CD4-positive, alpha-beta T cell treated with Interleukin-17A for 4 hours (primary cell): ENCODE data around the gene ING2.

Source experiments
- DNase-seq: peaks from one replicate; pipeline ENCODE4 v3.0.0-alpha.2; 2020; ENCODE audit warnings: mixed read lengths

The ING2 gene

DNA sequence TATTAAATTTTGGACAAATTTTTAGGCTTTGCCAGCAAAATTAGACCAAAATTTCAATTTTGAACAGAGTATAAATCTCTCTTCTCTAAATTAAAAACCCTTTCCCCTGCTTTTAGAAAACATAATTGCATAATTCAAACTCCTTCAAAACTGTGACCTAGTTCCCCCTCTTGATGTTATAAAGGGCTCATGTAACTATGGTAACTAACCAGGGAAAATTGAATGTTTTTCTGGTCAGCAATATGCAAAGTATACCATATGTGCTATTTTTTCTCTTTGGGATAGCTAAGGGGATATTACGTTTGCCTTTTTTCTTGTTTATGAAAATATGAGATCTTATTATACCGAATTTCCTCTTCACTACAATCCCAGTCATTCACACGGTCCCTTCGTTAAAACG is 5.1 kb upstream of the ING2 start:
- DNase-seq, result no peak

DNA sequence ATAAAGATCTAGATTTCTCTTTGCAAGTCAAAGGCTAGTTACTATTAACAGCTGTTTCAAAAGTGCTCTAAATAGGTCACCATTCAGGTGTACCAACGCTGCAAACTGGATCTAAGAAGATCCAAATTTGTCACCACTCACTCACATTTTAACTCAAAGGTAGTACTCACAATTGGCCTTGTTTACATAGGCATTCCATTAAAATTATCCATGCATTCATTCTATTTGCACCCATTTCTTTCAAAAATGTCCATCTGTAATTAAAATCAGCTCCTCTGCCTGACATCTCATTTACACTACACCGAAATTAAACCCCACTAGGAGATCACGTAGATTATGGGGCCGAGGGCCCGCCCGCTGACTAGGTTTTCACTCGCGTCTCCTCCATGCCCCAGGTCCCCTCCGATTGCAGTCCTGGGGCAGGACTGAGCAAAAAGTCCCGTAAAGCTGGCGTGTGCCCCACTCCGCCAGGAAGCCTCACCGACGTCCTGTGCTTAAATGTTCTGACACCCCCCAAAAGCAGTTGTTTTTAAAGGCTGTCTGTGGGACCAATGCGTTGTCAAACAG is 1.3 kb upstream of the ING2 start:
- DNase-seq, result no peak

DNA sequence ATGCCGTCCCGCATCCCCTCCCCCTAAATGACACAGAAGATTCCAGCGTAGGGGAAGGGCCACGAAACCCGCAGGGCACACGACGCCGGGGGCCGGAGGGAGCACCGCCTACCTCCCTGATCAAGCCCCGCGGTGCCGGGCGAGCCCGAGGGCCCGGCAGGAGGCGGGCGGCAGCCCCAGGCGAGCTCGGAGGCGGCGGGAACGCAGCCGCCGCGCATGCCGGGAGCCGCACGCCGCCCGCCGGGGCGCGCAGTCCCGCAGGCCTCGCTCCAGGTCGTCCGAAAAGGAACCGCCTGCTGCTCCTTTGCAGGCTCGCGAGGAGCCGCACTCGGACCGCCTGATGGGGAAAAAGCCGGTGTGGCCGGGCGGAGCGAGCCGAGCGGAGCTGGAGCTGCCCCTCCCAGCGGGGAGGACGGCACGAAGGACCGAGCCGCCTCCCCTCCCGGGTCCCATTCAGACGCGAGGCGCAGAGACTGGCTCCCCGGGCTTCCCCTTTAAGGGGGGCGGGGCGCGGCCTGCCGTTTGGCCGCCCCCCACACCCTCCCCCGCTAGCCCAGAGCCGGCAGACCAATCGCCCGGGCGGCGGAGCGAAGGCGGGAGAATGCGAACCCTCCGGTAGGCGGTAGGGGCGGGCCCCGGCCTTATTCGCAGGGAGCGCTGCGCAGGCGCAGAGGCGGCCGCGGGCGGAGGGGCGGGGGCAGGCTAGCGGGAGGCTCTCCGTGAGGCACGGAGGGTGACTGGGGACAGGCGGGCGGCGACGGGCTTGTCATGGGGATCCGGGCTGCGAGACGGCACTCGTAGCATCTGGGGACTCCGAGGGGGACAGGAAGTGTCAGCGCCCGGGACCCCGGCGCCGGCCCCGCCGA is 561 bp upstream of the ING2 start:
- DNase-seq, result peak; percentile 99

DNA sequence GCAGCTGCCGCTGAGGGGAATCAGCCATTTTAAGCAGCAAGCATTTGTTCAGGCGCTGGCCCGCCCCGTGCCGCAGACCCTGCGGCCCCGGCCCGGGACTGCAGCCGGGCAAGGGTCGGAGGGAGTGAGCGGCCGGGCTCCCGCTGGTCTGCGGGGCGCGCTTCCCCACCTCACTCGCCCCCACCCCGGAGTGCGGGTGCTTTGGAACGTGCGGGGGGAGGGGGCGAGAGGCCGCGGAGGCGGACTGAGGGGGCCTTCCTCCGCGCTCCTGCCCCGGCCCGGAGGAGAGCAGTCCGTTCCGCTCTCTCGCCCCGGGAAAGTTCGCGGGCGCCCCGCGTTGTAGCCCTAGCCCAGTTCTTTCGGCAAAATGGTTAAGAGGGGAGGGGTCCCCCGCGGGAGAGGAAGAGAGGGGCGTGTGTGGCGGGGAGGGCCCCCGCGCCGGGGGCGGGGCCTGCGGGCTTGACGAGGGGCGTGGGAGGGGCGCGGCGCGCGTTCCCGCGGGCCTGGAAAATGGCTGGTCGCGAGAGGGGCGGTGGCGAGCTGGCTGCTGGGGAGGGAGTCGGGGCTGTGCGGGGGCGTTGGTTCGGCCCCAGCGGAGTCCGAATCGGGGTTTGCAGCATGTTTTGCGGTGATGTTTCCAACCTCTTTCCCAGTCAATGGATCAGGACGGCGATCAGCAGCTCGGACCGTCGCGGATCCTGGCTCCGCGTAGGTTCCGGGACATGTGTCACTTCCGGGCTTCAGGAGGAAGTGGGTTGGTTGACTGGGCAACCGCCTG is 942 bp downstream of the ING2 start:
- peak; percentile 91 for DNase-seq

DNA sequence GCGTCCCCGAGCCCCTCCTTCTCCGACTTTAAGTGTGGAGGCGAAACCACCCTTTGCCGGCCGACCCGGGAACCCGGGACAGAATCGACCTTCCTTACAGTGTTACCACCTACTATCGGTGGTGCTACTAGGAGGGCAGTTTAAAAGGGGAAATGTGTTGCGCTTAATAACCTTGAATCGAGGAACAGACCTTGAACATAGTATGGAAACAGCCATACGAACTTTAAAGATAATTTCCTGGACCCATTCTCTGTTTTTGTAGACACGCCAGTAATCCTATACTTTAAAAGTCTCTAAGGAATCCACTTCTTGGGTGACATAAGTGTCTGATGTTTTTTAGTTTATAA is 1.5 kb downstream of the ING2 start:
- DNase-seq, result no peak

DNA sequence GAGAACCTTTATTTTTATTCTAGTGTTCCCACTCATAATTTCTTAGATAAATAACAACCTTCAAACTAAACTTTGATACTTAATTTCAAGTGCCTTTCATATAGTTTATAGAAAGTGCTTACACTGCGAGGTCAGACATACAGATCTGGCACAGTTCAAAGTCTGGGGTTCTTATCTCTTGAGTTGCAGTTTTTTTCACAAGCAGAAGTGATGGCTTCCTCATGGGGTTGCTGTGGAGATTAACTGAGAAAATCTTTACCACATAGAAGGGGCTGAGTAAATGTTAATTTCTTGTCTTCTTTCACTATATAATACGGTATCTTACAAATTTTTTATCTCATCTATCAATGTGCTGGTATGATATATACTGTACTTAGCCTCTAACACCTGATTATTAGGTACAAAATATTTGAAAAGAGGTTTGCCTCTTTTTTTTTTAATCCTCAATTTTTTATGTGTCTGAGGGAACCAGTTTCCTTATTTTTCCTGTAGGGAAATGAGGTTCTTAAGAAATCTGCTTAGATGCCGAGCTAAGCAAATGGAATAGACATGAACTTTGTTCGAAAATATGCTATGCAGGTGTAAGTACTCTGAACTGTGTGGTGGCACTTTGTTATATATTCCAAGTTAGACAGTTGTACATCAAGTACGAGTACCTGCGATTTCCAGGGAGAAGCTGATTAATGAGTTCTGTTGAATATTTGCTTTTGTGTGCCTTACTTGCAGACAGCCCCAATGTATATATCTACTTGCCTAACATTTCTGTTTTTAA is 3.3 kb downstream of the ING2 start:
- DNase-seq, result no peak

DNA sequence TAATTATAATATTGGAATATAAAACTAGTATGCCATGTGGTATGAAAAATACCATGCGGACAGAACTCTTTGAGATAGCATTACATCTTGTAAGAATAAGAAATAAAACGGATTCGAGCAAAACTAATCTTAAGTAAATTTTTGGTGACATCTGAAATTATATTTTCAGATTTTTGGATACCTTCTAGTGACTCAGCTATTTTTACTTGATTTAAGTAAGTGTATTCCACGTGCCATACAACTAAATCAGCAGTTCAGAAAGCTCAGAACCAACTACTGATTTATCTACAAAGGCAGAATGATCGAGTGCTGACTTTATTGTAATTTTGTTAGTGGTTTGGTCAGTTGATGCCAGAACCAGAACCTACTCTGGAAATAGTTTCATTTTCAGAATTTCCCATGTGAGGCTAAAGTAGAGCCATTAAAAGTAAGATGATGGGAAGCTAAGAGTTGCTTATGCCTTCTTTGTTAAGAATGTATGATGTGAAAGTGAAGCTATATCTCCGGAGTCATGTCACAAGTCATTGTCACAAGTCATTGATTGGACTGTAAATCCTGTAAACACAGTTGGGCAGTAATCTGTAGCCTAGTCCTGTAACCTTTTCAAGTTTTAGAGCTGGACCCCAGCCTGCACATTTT is 4.0 kb downstream of the ING2 start:
- no peak for DNase-seq

DNA sequence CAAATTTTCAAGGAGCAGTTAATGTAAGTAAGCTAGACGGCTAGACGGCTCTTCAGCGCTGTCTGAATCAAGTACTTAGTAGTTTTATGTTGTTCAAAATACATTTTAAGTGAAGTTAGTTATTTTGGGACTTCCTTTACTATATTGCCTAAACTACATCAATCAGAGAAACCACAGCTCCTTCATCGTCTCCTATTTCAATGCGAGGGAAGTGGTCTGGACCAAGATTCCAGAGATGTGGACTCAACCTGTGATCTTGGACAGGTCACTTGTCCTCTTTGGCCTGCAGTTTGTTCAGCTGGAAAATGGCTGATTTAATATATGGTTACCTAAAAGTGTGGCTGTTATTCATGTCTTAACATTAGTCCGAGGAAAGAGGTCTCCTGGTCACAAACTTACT is 10.6 kb downstream of the ING2 start:
- no peak for DNase-seq

DNA sequence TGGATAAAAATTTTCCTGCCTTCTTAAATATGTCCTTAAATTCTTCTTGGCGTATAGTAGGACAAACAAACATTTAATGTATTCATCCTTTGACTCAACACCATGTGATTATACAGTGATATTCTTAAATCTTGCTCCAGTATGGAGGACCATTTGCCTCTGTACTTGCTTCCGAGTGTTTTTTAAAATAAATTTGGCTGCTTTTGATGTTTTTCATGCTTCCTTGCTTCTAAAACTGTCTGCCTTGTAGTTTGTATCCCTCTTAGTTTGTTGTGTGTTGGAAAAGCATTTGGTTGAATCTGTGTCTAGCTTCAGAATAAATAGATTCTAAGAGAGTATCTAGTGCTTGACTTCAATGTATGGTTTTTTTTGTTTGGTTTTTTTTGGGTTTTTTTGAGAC is 12.3 kb downstream of the ING2 start:
- no peak for DNase-seq

DNA sequence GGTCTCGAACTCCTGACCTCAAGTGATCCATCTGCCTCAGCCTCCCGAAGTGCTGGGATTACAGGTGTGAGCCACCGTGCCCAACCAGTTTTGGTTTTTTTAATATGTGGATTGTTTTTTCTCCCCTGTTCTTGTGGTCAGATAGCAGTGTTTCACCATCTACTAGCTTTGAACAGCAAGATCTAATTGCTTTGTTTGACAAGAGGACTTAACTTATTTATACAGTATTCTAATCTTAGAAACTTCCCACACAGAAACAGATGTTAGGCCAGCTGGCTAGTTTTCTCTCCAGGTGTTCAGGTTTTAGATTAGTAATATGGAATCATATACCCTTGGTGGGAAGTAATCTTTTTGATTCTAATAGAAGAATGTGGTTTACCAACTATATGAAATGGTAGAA is 12.9 kb downstream of the ING2 start:
- no peak for DNase-seq

DNA sequence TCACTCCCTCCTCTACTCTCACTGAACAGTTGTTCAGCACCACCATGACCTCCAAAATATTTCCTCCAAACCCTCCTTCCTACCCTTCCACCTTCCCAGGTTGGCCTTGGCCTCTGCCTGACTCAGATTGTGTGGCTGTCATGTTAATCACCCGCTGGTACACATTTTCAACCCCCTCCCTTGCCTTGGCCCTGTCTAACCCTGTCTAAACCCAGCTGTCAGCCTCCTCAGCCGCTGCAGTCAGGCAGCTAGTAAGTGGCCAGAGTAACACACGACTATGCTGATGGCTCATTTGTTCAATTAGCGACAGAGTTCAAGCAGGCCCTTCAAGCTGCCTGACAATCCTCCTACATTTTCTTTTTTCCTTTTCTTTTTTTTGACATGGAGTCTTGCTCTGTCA is 18.0 kb downstream of the ING2 start:
- no peak for DNase-seq

DNA sequence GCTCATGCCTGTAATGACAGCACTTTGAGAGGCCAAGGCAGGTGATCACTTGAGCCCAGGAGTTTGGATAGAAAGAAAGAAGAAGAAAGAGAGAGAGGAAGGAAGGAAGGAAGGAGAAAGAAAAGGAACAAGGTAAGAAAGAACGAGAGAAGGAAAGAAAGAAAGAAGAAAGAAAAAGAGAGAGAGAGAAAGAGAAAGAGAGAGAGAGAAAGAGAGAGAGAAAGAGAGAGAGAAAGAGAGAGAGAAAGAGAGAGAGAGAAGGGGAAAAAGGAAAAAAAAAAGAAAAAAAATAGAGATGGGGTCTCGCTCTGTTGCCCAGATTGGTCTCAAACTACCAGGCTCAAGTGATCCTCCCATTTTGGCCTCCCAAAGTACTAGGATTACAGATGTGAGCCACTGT is 22.5 kb downstream of the ING2 start:
- no peak for DNase-seq

DNA sequence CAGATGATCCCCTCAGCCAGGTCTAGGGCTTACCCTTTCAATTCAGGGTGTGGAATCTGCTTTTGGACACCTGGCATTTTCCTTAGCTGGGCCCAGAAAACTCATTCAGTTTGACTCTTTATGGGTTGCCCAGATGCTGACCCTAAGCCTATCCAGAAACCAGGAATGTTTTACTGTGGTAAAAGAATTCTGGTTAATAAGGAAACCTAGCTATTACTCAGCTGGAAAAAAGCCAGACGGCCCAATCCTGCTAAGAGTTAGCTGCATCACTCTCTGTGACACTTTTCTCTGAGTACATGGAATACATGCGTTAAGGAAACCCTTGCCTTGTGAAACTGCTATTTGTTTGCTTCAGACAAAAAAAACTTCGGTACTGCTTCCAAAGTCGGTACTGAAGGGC is 28.0 kb downstream of the ING2 start:
- DNase-seq, result no peak

DNA sequence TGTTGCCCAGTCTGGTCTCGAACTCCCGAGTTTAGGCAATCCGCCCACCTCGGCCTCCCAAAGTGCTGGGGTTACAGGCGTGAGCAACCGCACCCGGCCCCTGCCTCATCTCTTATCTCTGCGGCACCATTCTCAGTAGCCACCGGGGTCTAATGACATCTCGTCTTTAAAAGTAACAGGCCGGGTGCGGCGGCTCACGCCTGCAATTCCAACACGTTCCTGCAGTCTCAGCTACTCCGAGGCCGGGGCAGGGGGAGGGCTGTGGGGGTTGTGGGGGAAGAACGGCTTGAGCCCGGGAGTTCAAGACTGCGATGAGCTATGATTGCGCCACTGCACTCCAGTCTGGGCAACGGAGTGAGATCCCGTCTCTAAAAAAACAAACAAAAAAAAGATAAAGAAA is 28.8 kb downstream of the ING2 start:
- no peak for DNase-seq

DNA sequence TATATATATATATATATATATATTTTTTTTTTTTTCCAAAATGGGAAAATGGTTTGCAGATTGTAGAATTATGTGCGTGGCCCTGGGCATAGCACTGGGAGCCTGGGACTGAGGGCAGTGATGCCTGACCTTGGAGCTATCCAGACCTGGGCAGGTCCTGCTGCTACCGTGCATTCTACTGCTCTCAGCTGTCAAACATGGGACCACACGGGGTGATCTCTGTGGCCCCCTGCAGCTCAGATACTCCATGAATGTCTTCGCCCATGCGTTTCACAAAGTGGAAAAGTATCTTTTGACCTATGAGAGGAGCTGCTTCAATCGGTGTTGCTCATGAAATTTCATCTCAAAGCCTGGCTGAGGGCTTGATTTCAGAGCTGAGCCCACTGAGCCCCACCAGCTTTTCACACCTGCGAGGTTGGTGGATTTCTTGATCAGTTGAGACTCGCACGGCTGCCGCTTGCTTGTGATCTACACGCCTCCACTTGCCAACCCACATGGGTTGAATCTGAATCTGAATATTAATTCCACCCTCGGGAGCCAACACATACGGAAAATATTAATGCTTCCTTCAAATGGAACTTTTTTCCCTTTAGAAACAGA is 35.7 kb downstream of the ING2 start:
- DNase-seq, result no peak

DNA sequence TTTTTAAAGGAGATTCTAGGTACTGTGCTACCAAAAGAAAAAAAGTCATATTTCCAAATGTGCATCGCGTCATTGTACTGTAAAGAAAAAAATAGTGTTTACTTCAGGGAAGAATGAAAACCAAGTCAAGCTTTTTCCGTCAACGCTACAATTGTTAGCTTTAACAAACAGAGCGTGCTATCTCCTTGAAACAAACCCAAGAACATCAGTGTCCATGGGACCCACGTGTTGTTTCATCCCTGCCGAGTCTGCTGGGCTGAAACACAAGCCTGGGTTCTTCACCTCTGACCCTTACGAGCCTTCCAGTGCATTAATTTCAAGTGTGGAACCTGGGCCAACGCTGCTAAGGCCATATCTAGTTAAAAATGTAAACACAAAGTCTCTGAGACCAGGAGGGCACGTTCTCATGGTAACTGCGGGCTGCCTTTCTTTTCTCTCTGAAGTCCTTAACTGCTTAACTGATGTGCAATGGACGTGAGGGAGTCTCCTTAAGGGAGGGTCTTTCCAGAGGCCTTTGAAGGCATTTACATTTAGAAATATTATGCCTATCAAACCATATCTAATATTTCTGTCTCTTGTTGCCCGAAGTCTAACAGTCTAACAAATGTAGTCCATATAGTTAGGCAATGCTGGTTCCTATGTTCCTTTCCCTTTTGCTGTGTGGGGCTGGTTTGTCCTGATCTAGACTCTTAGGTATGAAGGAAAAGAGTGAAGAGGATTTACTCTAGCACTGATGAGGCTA is 36.3 kb downstream of the ING2 start:
- no peak for DNase-seq

DNA sequence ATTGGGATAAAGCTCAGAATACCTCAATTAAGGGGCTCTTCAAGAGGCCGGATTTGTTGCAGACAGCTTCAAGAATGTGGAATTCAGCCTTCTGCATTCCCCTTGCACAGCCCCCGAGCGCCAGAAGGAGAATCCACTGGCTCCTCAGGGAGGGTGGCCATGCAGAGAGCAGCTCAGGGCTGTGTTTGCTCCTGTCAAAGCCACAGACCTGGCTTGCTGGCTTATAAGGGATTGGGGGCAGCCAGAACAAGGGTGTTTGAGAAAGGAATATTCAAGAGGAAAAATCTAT is 36.8 kb downstream of the ING2 start:
- no peak for DNase-seq

DNA sequence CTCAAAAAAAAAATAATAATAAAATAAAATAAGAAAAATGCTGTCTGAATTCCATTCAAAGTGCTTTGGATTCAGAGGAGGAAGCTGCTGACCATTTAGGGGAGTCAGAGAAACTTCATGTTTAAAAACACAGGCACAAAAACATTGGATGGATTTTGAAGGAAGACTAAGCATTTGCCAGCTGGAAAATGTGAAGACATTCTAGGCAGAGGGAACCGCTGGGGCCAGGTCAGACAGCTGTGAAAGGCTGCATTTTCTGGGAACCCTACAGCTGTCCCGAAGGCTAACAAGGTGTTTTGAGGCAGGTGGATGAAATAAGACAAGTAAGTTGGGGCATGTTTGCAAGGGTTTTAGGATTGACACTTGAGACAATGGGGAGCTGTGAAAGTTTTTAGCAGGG is 38.6 kb downstream of the ING2 start:
- no peak for DNase-seq

DNA sequence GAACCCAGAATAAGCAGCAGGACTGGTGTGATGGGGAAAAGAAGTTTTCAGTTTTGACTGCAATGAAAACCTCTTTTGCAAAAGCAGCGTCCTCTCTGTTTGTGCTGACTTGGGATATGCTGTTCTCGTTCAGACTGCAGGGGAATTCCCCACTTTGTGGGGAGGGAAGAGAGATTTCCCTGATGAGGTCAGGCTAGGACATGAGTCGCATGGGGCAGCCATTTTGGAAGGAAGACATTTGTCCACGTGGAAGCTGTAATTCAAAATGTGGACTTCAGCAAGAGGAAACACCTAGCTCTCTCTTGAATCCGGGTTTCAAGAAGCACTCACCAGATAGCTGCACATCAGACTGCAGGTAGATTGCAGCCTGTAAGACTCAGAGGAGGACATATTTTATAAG is 39.3 kb downstream of the ING2 start:
- no peak for DNase-seq

DNA sequence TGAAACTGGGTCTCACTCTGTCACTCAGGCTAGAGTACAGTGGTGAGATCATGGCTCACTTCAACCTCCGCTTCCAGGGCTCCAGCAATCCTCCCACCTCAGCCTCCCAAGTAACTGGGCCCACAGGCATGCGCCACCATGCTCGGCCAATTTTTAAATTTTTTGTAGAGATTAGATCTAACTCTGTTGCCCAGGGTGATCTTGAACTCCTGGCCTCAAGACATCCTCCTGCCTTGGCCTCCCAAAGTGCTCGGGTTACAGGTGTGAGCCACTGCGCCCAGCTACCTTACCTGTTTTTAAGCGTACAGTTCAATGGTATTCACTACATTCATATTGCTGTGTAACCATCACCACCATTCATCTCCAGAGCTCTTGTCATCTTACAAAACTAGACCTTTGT is 41.5 kb downstream of the ING2 start:
- no peak for DNase-seq

DNA sequence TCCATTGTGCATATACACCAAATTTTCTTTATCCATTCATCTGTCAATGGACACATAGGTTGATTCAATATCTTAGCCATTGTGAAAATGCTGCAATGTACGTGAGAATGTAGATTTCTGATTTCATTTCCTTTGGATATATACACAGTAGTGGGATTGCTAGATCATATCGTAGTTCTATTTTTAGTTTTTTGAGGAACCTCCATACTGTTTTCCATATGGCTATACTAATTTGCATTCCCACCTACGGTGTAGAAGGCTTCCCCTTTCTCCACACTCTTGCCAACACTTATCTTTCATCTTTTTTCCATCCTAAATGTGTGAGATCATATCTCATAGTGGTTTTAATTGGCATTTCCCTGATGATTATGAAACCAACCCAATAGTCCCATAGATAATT is 43.4 kb downstream of the ING2 start:
- DNase-seq, result no peak
